A673 (cell line): ENCODE results near the gene METRNL. TPM values are rescaled to one million over a fixed set of nuclear protein-coding genes. Genes with fewer than 3 reads are reported as not detected.

ENCODE experiments used
- BruUV-seq: library from RNA; stranded (reverse); fragments of 400-500 nt; replicated peaks from 2 replicates; lab custom pipeline; 2021; lab: Mats Ljungman, UMichigan
- CTCF ChIA-PET: fragments of 300-600 bp; sonication (Branson Sonifier 250); formaldehyde crosslinking; loops from one replicate; lab custom pipeline; 2022; ENCODE audit warnings: antibody characterized with exemption; lab: Charles Lee
- POLR2A ChIA-PET: fragments of 300-600 bp; sonication (Branson Sonifier 250); formaldehyde crosslinking; loops from one replicate; lab custom pipeline; 2022; ENCODE audit warnings: antibody characterized with exemption; ENCODE audit not compliant: low non-redundant PET; lab: Charles Lee
- DNase-seq: peaks from one replicate; pipeline ENCODE4 v3.0.0-alpha.2; 2015; ENCODE audit warnings: low spot score
- H3K27ac ChIP-seq: fragments of 200-600 bp; sonication (generic); 2 replicates; pipeline ENCODE4 v1.5.1; 2016; ENCODE audit warnings: mixed run types, low read depth, mild to moderate bottlenecking, mixed read lengths, antibody characterized with exemption, low read length; ENCODE audit not compliant: poor library complexity, severe bottlenecking
- H3K27me3 ChIP-seq: fragments of 200-600 bp; sonication (generic); replicated peaks from 2 replicates; pipeline ENCODE4 v1.6.1; 2017; ENCODE audit warnings: mixed run types, low read depth, mild to moderate bottlenecking, mixed read lengths, antibody characterized with exemption, low read length; ENCODE audit not compliant: insufficient read depth, poor library complexity
- H3K36me3 ChIP-seq: fragments of 200-600 bp; sonication (generic); 2 replicates; pipeline ENCODE4 v1.6.1; 2016; ENCODE audit warnings: mixed run types, mild to moderate bottlenecking, mixed read lengths, antibody characterized with exemption, low read length; ENCODE audit not compliant: insufficient read depth, poor library complexity, severe bottlenecking
- H3K4me1 ChIP-seq: fragments of 200-600 bp; sonication (generic); 2 replicates; pipeline ENCODE4 v1.6.1; 2017; ENCODE audit warnings: mixed run types, mild to moderate bottlenecking, mixed read lengths, antibody characterized with exemption, low read length; ENCODE audit not compliant: insufficient read depth, poor library complexity, severe bottlenecking
- H3K4me3 ChIP-seq: fragments of 200-600 bp; sonication (generic); 2 replicates; pipeline ENCODE4 v1.5.1; 2016; ENCODE audit warnings: low read depth, mixed run types, mild to moderate bottlenecking, mixed read lengths, low read length; ENCODE audit not compliant: poor library complexity, severe bottlenecking
- H3K9me3 ChIP-seq: fragments of 200-600 bp; sonication (generic); 2 replicates; pipeline ENCODE4 v1.6.1; 2016; ENCODE audit warnings: mixed run types, low read depth, mild to moderate bottlenecking, mixed read lengths, antibody characterized with exemption, low read length; ENCODE audit not compliant: poor library complexity, severe bottlenecking
- CTCF ChIP-seq: fragments of 300-800, 200-600 bp; sonication (generic); conservative IDR thresholded peaks from 2 replicates; pipeline ENCODE4 v1.5.1; 2017; ENCODE audit warnings: low read depth, mild to moderate bottlenecking, antibody characterized with exemption, low read length, moderate library complexity, mixed read lengths
- EZH2 ChIP-seq: fragments of 200-600 bp; sonication (generic); IDR thresholded peaks from 2 replicates; pipeline ENCODE4 v1.6.1; 2017; ENCODE audit warnings: borderline replicate concordance, low read depth, mild to moderate bottlenecking, mixed read lengths, antibody characterized with exemption, low read length; ENCODE audit not compliant: poor library complexity, severe bottlenecking
- intact Hi-C: fragments of 100-400 bp; cut with micrococcal nuclease; formaldehyde crosslinking; loops from one replicate; pipeline ENCODE4 v1.10.0; 2022; ENCODE audit not compliant: unreplicated experiment
- total RNA-seq: library from RNA; stranded (reverse); gene quantifications from 2 replicates; pipeline ENCODE4 v1.2.3, GENCODE V29; 2021

Gene METRNL
- total RNA-seq, 1 experiment from 2014 or later: 16.5 TPM

GRCh38 chr17:83062011-83062817 lies 17.2 kb upstream of the METRNL start:
- intact Hi-C loops: no loop called here
- no TSS peak for BruUV-seq
- no peak for DNase-seq
- no peak for TF ChIP-seq EZH2
- TF ChIP-seq CTCF: no peak
- H3K4me1 ChIP-seq: no peaks in the 10 kb centered on the region
- H3K36me3 ChIP-seq: no peaks in the 10 kb centered on the region
- no peaks in the 10 kb centered on the region for H3K9me3 ChIP-seq
- POLR2A ChIA-PET: no interaction called here
- no peaks in the 10 kb centered on the region for H3K27me3 ChIP-seq
- CTCF ChIA-PET: no interaction called here
- no peak overlapping the region for H3K4me3 ChIP-seq
- no peak overlapping the region for H3K27ac ChIP-seq

GRCh38 chr17:83062818-83063671 lies 16.4 kb upstream of the METRNL start:
- no peak for TF ChIP-seq CTCF
- no peak for TF ChIP-seq EZH2
- no peak overlapping the region for H3K4me3 ChIP-seq
- H3K4me1 ChIP-seq: no peaks in the 10 kb centered on the region
- no peaks in the 10 kb centered on the region for H3K36me3 ChIP-seq
- intact Hi-C loops: no loop called here
- ChIA-PET CTCF (no interaction called here), POLR2A (no interaction called here)
- BruUV-seq: no TSS peak
- H3K9me3 ChIP-seq: no peaks in the 10 kb centered on the region
- no peaks in the 10 kb centered on the region for H3K27me3 ChIP-seq
- no peak for DNase-seq
- no peak overlapping the region for H3K27ac ChIP-seq

- no TSS peak for BruUV-seq
- no peaks in the 10 kb centered on the region for H3K4me1 ChIP-seq
- TF ChIP-seq CTCF (no peak), EZH2 (no peak)
- CTCF ChIA-PET: no interaction called here
- H3K27me3 ChIP-seq: no peaks in the 10 kb centered on the region
- POLR2A ChIA-PET: no interaction called here
- no peaks in the 10 kb centered on the region for H3K9me3 ChIP-seq
- no peak for DNase-seq
- intact Hi-C loops: no loop called here
- H3K36me3 ChIP-seq: no peaks in the 10 kb centered on the region
- H3K4me3 ChIP-seq: no peak overlapping the region
- no peak overlapping the region for H3K27ac ChIP-seq
Observed at GRCh38 chr17:83064021-83064731, 15.2 kb upstream of the METRNL start.
